NT2/D1 (cell line): ENCODE data around the gene OS9.

ENCODE experiments used
- DNase-seq: peaks from one replicate; pipeline ENCODE4 v3.0.0-alpha.2; 2011; ENCODE audit warnings: low read depth, low spot score
- H3K27me3 ChIP-seq: 2 replicates; pipeline ENCODE4 v1.6.0; 2011; ENCODE audit warnings: mild to moderate bottlenecking; ENCODE audit not compliant: insufficient read length, insufficient read depth
- H3K36me3 ChIP-seq: 2 replicates; pipeline ENCODE4 v1.6.1; 2011; ENCODE audit warnings: mild to moderate bottlenecking, low read length, mixed read lengths; ENCODE audit not compliant: insufficient read depth, insufficient read length
- H3K4me1 ChIP-seq: 2 replicates; pipeline ENCODE4 v1.5.1; 2011; ENCODE audit not compliant: insufficient read depth, insufficient read length
- H3K4me3 ChIP-seq: 2 replicates; pipeline ENCODE4 v1.5.1; 2011; ENCODE audit warnings: low read depth; ENCODE audit not compliant: insufficient read length
- H3K9ac ChIP-seq: 2 replicates; pipeline ENCODE4 v1.6.0; 2011; ENCODE audit warnings: low read depth; ENCODE audit not compliant: insufficient read length
- H3K9me3 ChIP-seq: 2 replicates; pipeline ENCODE4 v1.5.1; 2011; ENCODE audit warnings: mild to moderate bottlenecking, low read length; ENCODE audit not compliant: insufficient read depth
- SUZ12 ChIP-seq: IDR thresholded peaks from 2 replicates; pipeline ENCODE4 v1.6.1; 2011; ENCODE audit not compliant: insufficient read length, insufficient read depth; ENCODE audit errors: extremely low read depth
- YY1 ChIP-seq: IDR thresholded peaks from 2 replicates; pipeline ENCODE4 v1.6.1; 2011; ENCODE audit not compliant: insufficient read length, insufficient read depth
- ZNF274 ChIP-seq: IDR thresholded peaks from 2 replicates; pipeline ENCODE4 v1.6.1; 2011; ENCODE audit warnings: mild to moderate bottlenecking, low read depth, low read length

OS9 gene

DNA sequence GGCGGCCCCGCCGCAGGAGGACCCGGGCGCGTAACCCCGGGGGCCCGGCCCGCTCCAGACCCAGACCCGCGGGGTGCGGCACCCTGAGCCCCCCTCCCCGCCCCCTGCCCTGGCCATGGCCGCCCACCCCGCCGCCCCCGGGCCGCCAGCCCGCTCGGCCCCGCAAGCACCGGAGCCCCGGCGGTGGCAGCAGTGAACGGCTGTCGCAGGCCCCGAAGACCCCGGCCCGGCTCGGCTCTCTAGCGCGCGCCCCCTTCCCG lies 61.2 kb downstream of the OS9 start:
- no peaks in the 10 kb centered on the region for H3K9me3 ChIP-seq
- H3K9ac ChIP-seq: no peak overlapping the region
- peak overlapping the region; percentile 31 for H3K4me3 ChIP-seq
- peaks cover 60% of the 10 kb centered on the region for H3K27me3 ChIP-seq
- peaks cover 14% of the 10 kb centered on the region for H3K36me3 ChIP-seq
- no peak for TF ChIP-seq YY1
- TF ChIP-seq ZNF274: no peak
- no peak for TF ChIP-seq SUZ12
- H3K4me1 ChIP-seq: peaks cover 7% of the 10 kb centered on the region
- no peak for DNase-seq

DNA sequence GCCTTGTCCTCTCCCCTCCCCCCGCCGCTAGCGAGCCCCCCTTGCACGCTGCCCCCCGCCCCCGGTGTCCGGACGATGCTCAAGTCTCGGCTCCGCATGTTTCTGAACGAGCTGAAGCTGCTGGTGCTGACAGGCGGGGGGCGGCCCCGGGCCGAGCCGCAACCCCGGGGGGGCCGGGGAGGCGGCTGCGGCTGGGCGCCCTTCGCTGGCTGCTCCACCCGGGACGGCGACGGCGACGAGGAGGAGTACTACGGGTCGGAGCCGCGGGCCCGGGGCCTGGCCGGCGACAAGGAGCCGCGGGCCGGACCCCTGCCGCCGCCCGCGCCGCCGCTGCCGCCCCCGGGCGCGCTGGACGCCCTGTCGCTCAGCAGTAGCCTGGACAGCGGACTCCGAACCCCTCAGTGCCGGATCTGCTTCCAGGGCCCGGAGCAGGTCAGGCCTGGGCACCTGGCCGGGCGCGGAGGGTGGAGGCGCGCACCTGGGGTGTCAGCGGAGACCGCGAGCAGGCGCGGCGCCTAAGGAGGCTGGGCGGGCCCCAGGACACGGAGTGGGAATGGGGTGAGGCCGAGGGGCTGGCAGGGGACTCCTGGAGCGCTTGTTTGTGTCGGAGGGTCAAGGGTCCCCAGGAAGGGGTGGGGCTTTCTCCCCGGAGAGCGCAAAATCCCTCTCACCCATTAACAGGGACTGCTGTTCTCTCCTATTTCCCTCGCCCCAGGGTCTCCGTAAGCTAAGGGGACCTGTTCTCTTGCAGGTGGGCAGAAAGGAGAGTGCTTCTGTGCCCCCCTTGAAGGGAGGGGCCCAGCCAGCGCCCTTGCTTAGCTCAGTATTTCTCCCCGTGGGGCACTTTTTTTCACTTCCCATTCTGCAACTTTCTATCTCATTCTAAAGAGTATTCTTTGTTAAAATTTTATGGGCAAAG lies 61.8 kb downstream of the OS9 start:
- Histone ChIP-seq H3K36me3 (peaks cover 8% of the 10 kb centered on the region), H3K9ac (peak overlapping the region; percentile 44), H3K4me3 (peak overlapping the region; percentile 35), H3K9me3 (no peaks in the 10 kb centered on the region), H3K4me1 (peaks cover 6% of the 10 kb centered on the region), H3K27me3 (peaks cover 60% of the 10 kb centered on the region)
- TF ChIP-seq ZNF274 (no peak), YY1 (no peak), SUZ12 (peak; percentile 83)
- DNase-seq: no peak

DNA sequence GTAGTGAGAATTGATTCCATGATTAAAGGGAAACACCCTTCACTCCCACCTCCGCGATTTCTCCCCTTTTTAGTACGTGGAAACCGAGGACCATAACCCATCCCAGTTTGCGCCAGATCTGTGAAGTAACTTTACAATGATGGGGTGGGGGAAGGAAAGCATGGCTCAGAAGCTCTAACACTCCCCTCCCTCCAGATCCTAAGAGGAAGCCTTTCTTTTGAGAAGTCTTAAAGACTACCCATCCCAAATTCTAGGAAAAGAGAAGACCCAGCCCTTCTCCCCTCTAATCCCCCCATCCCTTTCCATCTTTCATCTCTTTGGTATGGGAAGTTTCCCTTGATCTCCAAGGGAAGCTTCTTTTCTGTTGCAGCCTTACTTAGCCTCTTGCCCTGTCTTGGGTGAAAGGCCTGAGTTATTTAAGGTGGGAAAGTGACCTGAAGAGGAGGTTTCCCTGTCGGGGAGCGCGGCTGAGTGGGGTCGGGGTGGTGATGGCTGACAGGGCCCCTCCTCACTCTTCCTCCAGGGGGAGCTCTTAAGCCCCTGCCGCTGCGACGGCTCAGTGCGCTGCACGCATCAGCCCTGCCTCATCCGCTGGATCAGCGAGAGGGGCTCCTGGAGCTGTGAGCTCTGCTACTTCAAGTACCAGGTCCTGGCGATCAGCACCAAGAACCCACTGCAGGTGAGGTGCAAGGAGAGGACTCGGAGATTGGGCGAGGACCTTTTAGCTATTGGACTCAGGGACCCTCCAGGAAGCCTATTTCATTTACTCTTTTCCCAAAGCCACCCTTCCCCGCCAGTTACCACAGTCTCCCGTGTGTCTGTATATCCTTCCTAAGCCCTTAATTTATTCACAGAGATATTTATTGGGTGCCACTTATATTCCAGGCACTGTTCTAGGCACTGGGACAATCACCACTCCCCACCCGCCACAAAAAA lies 62.7 kb downstream of the OS9 start:
- Histone ChIP-seq H3K9ac (peak overlapping the region; percentile 61), H3K9me3 (no peaks in the 10 kb centered on the region), H3K27me3 (peaks cover 63% of the 10 kb centered on the region), H3K4me3 (no peak overlapping the region), H3K36me3 (no peaks in the 10 kb centered on the region), H3K4me1 (peaks cover 2% of the 10 kb centered on the region)
- DNase-seq: no peak
- TF ChIP-seq SUZ12: no peak
- TF ChIP-seq ZNF274: no peak
- TF ChIP-seq YY1: no peak

DNA sequence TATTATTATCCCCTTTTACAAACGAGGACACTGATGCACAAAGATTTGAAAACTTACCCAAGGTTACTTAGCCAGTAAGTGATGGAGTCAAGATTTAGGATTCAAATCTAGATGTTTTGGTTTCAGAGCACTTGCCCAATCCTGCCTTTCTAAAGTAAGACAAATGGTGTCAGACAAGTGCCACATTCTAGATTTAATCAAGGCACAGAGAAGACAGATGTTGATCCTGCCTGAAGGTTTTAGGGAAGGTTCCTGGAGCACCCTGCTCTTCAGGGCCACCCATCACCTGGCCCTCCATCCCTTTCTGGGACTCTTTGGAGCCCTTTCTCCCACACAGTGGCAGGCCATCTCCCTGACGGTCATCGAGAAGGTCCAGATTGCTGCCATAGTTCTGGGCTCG lies 63.8 kb downstream of the OS9 start:
- TF ChIP-seq ZNF274: no peak
- no peak for TF ChIP-seq YY1
- no peak for TF ChIP-seq SUZ12
- H3K27me3 ChIP-seq: peaks cover 61% of the 10 kb centered on the region
- no peaks in the 10 kb centered on the region for H3K9me3 ChIP-seq

DNA sequence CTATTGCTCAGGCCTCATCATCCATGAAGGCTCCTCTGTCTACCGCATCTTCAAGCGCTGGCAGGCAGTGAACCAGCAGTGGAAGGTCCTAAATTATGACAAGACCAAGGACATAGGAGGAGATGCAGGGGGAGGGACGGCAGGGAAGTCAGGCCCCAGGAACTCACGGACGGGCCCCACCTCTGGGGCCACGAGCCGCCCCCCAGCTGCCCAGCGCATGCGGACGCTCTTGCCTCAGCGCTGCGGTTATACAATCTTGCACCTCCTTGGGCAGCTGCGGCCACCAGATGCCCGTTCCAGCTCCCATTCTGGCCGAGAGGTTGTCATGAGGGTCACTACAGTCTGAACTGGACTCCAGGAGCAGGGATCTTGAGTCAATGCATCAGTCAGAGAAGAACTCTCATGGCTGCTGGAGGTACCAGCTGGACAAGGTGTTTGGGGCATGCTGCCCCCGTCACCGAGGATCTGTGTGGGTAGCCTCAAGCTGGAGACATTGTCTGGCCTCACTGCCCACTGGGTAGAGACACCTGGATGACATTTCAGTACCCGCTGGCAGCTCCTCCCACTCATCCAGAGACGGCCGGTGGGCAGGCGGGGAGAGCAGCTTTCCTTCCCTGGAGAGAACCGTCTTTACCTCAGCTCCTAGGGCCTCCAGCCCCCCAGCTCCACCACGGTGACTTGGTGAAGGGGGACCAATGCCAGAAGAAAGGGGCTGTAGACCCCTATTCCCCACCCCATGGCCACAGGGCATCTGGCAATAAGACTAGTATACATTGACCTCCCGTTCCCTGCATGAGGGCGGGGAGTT lies 64.8 kb downstream of the OS9 start:
- no peak overlapping the region for H3K9ac ChIP-seq

More for the DNA sequence above, 63.8 kb downstream of the OS9 start:
- H3K4me3 ChIP-seq: no peak overlapping the region
- DNase-seq: no peak
- peaks cover 2% of the 10 kb centered on the region for H3K4me1 ChIP-seq
- H3K36me3 ChIP-seq: peaks cover 5% of the 10 kb centered on the region
- no peak overlapping the region for H3K9ac ChIP-seq

DNA sequence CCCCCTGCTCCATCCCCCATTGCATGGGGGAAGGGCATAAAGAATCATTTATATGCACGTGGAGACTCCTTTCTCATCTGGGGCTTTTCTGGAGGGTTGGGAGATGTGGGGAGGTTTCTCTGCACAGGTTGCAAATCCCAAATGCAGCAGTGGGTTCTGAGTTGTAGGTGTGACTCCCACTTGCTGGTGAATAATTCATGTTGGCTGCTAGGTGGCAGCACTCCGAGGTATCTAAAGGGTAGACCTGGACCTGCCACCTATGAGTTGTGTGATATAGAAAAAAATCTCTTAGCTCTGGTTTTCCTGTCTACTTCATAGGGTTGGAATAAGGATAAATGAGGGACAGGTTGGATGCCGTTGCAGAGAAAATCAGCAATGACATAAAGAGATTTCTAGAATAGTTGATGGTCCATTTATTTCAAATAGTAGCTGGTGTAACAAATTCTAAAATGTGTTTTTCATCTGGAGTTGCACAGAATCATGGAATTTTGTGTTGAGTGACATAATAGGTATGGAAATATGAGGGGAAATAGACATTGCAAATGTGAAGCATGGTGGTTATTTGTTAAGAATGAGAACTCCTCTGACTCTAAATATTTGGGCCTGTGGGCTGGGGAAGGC lies 65.5 kb downstream of the OS9 start:
- peaks cover 58% of the 10 kb centered on the region for H3K27me3 ChIP-seq
- H3K9ac ChIP-seq: no peak overlapping the region
- no peak for DNase-seq
- peaks cover 2% of the 10 kb centered on the region for H3K4me1 ChIP-seq
- H3K36me3 ChIP-seq: peaks cover 7% of the 10 kb centered on the region
- H3K9me3 ChIP-seq: no peaks in the 10 kb centered on the region; the same call in 1 of the 2 replicates
- H3K4me3 ChIP-seq: no peak overlapping the region
- TF ChIP-seq YY1 (no peak), ZNF274 (no peak), SUZ12 (no peak)

More for the DNA sequence above, 64.8 kb downstream of the OS9 start:
- TF ChIP-seq YY1 (no peak), SUZ12 (no peak), ZNF274 (no peak)
- H3K4me1 ChIP-seq: peaks cover 2% of the 10 kb centered on the region
- peaks cover 7% of the 10 kb centered on the region for H3K36me3 ChIP-seq
- H3K9me3 ChIP-seq: no peaks in the 10 kb centered on the region
- H3K27me3 ChIP-seq: peaks cover 58% of the 10 kb centered on the region
- DNase-seq: no peak
- no peak overlapping the region for H3K4me3 ChIP-seq
